Progenitor cell of endocrine pancreas (in vitro differentiated cells): ENCODE measurements around the gene PDRG1. TPM values are rescaled to one million over a fixed set of nuclear protein-coding genes. Genes with fewer than 3 reads are reported as not detected.

Experiments
- DNase-seq: peaks from one replicate; pipeline ENCODE4 v3.0.0; 2021; ENCODE audit warnings: low spot score; ENCODE audit not compliant: unreplicated experiment
- H3K27ac Mint-ChIP-seq: 2 replicates; pipeline ENCODE4 v1.8.0; 2021; ENCODE audit warnings: mild to moderate bottlenecking, moderate library complexity, mixed read lengths
- H3K27me3 Mint-ChIP-seq: 2 replicates; pipeline ENCODE4 v1.8.0; 2021; ENCODE audit warnings: mixed read lengths
- H3K36me3 Mint-ChIP-seq: 2 replicates; pipeline ENCODE4 v1.8.0; 2022; ENCODE audit warnings: mixed read lengths; ENCODE audit not compliant: insufficient read depth
- H3K4me1 Mint-ChIP-seq: 2 replicates; pipeline ENCODE4 v1.8.0; 2021; ENCODE audit warnings: low read depth, mixed read lengths
- H3K4me3 Mint-ChIP-seq: 2 replicates; pipeline ENCODE4 v1.8.0; 2021; ENCODE audit warnings: low read depth, mild to moderate bottlenecking, moderate library complexity, mixed read lengths
- H3K9me3 Mint-ChIP-seq: 2 replicates; pipeline ENCODE4 v1.8.0; 2021; ENCODE audit warnings: low read depth, mixed read lengths
- CTCF ChIP-seq: fragments of 200-600 bp; sonication (generic); IDR thresholded peaks from one replicate; pipeline ENCODE4 v1.5.0; 2021; ENCODE audit warnings: antibody characterized with exemption, mild to moderate bottlenecking; ENCODE audit not compliant: unreplicated experiment
- total RNA-seq: library from RNA; stranded (reverse); gene quantifications from 2 replicates; pipeline ENCODE4 v1.2.1, GENCODE V29; 2021

The PDRG1 gene
- total RNA-seq, 1 donor from 2014 or later: 23.6 TPM

GRCh38 chr20:31990641-31991338, 38.9 kb upstream of the PDRG1 start:
- Mint-ChIP-seq H3K36me3 (no peaks in the 10 kb centered on the region), H3K27me3 (peaks cover 50% of the 10 kb centered on the region), H3K4me1 (no peaks in the 10 kb centered on the region), H3K9me3 (no peaks in the 10 kb centered on the region), H3K27ac (no peak overlapping the region), H3K4me3 (no peak overlapping the region)
- no peak for TF ChIP-seq CTCF
- no peak for DNase-seq

GRCh38 chr20:31989030-31989645, 37.3 kb upstream of the PDRG1 start:
- H3K27ac Mint-ChIP-seq: no peak overlapping the region
- H3K4me1 Mint-ChIP-seq: no peaks in the 10 kb centered on the region
- no peak for TF ChIP-seq CTCF
- no peaks in the 10 kb centered on the region for H3K9me3 Mint-ChIP-seq
- peaks cover 37% of the 10 kb centered on the region for H3K27me3 Mint-ChIP-seq
- DNase-seq: no peak
- H3K4me3 Mint-ChIP-seq: no peak overlapping the region
- H3K36me3 Mint-ChIP-seq: no peaks in the 10 kb centered on the region

DNA sequence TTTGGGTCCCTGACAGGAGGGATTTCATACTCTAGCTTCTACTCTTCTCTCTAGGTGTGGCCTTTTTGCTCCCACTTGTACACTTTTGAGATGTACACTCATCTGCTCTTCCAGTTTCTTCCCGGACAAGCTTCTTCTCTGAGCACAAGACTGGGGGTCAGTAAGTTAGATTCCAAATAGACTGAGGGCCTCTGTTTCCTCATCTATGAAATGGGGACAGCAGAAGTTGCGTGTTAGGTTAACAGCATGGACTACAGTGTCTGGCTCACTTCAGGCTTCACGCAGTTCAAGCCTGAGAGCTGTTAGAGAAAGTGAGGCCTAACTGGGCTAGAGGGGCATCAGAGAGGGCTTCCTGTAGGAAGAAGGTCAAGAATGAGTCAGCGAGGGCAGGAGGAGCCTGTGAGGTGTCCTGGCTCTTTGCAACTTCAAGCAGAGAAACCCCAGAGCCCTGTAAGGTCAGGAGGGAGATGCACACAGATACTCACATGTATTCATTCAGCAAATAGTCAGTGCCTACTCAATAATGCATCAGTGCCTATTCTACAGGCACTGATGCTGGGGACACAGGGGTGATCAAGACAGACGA, 36.7 kb upstream of the PDRG1 start:
- no peaks in the 10 kb centered on the region for H3K36me3 Mint-ChIP-seq

GRCh38 chr20:31987744-31988143, 35.9 kb upstream of the PDRG1 start:
- Mint-ChIP-seq H3K36me3 (no peaks in the 10 kb centered on the region), H3K4me1 (no peaks in the 10 kb centered on the region), H3K27ac (no peak overlapping the region), H3K27me3 (peaks cover 30% of the 10 kb centered on the region), H3K4me3 (no peak overlapping the region), H3K9me3 (no peaks in the 10 kb centered on the region)
- no peak for TF ChIP-seq CTCF
- no peak for DNase-seq

More for the DNA sequence above, 36.7 kb upstream of the PDRG1 start:
- TF ChIP-seq CTCF: no peak
- peaks cover 32% of the 10 kb centered on the region for H3K27me3 Mint-ChIP-seq
- no peak overlapping the region for H3K4me3 Mint-ChIP-seq
- no peak overlapping the region for H3K27ac Mint-ChIP-seq
- H3K4me1 Mint-ChIP-seq: no peaks in the 10 kb centered on the region
- DNase-seq: no peak
- H3K9me3 Mint-ChIP-seq: no peaks in the 10 kb centered on the region

DNA sequence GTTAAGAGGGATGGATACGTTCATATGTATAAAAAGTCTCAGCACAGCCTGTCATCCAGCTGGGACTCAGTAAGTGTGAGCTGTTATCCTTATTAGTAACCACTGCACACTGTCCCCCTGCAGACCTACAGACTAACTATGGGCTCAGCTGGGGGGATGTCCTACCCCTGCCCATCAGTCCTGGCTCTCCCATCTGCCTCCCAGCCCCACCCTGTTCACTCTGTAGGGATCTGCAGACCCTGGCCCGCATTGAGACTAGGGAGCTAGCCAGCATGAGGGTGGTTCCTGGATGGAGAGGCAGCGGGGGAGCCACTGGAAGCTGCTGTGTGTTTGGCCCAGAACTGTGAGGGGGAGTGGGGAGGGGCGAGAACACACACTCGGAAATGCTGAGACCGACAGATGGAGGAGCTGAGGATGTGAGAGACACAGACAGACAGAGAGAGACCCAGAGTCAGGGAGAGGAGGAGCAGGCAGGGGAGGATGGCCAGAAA, 33.2 kb upstream of the PDRG1 start:
- no peak for DNase-seq
- Mint-ChIP-seq H3K9me3 (no peaks in the 10 kb centered on the region), H3K27me3 (peaks cover 21% of the 10 kb centered on the region), H3K36me3 (no peaks in the 10 kb centered on the region), H3K27ac (no peak overlapping the region), H3K4me1 (no peaks in the 10 kb centered on the region), H3K4me3 (no peak overlapping the region)
- TF ChIP-seq CTCF: no peak
